GM19324 (cell line): ENCODE measurements around the gene UGT1A3.
"Not testable (repeated sequence)": the region's sequence is repeated elsewhere in the genome, so short reads cannot be mapped to it uniquely, and the experiment has no call there.

Experiments
- ATAC-seq: cut with Tn5 transposase; IDR thresholded peaks from one replicate; pipeline ENCODE4 v1.9.1; 2021; ENCODE audit warnings: mild to moderate bottlenecking, moderate library complexity; ENCODE audit not compliant: unreplicated experiment, low FRiP score

Gene UGT1A3

DNA sequence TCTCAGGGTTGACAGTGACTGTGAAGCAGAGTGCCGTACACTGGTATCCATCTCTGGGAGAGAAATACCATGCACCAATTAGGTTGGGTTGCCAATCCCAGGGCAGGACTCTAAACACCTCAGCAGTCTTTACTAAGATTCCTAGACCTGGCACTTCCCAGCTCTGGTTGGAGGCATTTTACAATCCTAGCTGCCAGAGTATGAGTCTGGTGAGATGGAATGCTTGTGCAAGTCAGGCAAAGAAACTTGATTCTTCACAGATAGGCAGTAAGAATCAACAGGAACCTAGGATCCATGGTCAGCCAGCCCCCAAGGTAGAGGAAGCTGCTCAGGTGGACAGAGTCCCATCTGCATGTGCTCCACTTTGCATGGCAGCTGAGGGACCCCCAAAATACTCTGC lies 22.1 kb upstream of the UGT1A3 start:
- ATAC-seq: no peak

DNA sequence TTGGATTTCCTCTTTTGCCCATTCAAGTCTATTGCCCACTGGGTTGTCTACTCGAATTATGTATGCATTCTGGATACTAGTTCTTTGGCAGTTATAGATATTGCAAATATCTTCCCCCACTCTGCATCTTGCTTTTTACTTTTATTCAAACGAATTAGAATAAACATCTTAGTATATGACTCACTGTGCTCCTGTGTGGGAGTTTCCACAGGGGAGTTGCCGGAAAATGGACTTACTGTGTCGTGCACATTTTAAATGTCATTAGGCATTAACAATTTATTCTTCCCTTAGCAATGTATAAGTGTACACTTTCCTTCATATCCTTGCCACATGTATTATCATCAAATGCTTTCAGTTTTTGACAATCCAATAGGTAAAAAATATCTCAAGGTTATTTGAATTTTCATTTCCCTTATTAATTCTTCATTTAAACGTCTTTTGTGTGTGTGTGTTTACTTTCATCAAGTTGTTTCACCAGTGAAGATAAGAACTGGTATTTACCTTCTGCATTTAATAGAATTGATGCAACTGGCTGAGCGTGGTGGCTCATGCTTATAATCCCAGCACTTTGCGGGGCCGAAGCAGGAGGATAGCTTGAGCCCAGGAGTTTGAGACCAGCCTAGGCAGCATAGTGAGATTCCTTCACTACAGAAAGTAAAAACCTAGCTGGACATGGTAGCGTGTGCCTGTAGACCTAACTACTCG lies 20.8 kb upstream of the UGT1A3 start:
- ATAC-seq: no peak

GRCh38 chr2:233708942-233709341 lies 19.9 kb upstream of the UGT1A3 start:
- no peak for ATAC-seq

GRCh38 chr2:233711312-233712008 lies 17.4 kb upstream of the UGT1A3 start:
- no peak for ATAC-seq

DNA sequence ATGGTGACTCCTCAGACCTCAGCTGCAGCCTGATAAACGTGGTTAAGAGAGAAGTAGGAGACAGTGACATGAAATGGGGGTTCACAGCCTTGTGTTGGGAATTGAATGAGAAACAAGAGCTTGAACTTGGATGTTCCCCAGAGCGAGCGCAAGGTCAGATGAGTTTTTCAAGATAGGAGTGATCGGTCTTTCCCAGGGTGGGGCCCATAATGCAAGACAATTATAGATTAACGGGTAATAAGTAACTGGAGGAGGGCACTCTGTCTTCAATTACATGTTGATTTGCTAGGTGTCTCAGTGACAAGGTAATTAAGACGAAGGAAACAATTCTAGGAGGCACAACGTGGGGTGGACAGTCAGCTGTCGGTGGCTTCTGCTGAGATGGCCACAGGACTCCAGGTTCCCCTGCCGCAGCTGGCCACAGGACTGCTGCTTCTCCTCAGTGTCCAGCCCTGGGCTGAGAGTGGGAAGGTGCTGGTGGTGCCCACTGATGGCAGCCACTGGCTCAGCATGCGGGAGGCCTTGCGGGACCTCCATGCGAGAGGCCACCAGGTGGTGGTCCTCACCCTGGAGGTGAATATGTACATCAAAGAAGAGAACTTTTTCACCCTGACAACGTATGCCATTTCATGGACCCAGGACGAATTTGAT lies 16.1 kb upstream of the UGT1A3 start, which contains the start of gene UGT1A5:
TSS of gene UGT1A5 (plus strand) at position 297 of the 651 bp plus-strand sequence. CDS start at position 382, 85 bp downstream.
- no peak for ATAC-seq

- no peak for ATAC-seq
These were observed 15.6 kb upstream of the UGT1A3 start for GRCh38 chr2:233713262-233713615.

DNA sequence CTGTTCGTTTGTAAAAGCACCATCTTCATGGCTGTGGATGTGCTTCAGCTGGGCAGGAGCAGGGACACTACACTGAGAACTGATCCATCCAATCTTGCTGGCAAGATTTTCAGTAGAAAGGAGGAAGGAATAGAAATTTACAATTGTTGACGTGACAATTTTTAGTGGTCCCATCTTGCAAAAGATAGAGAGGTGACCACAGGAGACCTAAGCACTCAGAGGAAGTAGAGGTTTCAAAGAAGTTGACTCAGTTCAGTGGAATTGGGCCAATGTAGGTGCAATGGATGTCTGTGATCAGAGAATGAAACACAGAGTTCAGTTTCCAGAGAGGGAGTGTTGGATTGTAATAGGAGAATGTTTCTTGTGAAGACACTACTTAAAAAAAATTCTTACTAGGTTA lies 14.7 kb upstream of the UGT1A3 start:
- ATAC-seq: no peak

DNA sequence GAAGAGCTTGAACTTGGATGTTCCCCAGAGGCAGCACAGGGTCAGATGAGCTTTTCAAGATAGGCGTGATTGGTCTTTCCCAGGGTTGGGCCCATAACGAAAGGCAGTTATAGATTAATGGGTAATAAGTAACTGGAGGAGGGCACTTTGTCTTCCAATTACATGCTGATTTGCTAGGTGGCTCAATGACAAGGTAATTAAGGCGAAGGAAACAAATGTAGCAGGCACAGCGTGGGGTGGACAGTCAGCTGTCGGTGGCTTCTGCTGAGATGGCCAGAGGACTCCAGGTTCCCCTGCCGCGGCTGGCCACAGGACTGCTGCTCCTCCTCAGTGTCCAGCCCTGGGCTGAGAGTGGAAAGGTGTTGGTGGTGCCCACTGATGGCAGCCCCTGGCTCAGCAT lies 10.3 kb upstream of the UGT1A3 start, which contains the start of gene UGT1A4:
TSS of gene UGT1A4 (plus strand) at position 185 of the 400 bp plus-strand sequence. CDS start at position 270, 85 bp downstream.
- no peak for ATAC-seq

GRCh38 chr2:233736868-233737653 lies 8.2 kb downstream of the UGT1A3 start:
- not testable (repeated sequence) for ATAC-seq

DNA sequence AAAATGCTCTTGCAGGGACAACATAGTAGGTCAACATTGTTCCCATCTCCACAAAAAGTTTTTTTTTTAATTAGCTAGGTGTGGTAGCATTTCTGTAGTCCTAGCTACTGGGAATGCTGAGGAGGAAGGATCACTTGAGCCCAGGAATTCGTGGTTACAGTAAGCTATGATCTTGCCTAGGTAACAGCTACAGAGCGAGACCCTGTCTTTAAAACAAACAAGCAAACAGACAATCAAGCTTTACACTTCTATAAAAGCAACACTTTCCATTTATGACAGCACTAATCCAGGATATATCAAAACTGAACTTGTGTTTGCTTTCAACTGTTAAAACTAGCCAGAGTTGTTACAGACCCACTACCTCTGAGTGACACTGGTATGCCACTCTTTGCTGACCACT lies 12.0 kb downstream of the UGT1A3 start:
- ATAC-seq: no peak

DNA sequence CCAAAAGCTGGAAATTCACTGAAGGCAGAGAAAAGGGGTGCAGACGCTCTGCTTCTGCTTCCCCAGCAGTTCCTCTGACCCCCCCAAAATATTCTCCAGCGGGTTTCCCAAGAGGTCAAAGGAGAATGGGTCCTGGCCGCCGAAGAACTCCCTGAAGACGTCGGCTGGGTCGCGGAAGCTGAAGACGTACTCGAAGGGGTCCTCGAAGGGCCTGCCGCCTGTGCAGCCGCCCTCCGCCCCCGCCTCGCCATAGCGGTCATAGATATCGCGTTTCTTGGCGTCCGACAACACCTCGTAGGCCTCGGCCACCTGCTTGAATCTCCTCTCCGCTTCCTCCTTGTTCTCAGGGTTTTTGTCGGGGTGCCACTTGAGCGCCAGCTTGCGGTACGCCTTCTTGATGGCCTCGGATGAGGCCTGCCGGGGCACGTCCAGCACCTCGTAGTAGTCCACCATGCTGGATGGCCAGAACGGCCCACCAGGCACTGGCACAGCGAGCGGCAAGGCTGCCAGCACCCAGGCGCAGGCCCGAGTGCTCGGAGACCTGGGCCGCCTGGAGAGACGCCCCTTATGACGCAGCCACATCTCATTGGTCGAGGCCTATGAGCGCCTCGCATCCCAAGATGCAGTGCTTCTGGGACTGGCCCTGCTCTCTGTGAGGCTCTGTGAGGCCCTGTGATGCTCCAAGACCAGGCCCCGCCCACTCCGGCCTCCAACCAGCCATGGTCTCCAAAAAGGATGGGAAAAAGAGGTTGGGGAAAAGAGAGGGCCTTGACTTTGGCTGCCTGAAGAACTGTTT lies 14.8 kb downstream of the UGT1A3 start:
- no peak for ATAC-seq

DNA sequence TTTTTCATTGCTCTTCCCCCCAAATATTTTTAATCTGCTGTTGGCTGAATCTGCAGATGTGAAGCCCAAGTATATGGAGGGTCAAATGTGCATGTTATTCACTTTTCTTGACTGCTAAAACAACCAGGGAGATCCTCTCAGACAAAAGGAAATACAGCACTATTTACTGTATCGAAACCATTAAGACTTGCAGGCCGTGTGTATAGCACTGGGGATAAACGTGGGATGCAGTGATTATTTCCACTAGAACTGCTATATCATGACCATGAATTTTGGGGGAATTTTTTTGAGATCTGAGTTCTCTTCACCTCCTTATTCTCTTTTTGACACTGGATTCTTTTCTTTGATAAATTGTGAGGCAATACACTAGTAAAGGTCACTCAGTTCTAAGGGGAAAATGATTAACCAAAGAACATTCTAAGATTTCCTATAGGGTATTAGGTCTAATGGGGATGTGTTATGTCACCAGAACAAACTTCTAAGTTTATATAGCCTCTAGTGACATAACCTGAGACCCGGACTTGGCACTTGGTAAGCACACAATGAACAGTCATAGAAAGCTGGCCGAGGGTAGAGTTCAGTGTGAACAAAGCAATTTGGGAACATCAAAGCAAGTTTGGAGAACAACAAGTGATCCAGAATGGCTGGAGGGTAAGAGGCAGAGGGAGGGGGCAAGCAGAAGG lies 16.4 kb downstream of the UGT1A3 start:
- ATAC-seq: no peak

DNA sequence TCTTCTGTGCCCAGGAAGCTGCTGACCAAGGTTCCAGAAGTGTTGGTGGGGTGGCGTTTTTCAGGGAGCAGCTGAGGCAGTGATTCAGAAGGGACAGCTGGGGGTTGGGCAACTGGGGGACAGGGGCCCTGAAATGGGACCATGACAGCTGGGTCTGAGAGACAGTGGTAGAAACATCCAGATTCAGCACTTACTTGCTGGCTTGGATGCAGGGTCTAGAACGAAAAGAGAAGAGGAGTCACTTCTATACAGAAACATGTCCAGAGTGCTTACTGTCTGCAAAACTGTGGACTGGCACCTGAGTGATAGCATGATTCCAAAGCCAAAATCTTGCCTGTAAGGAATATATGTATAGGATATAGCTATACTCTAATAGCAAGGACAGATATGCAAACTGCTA lies 17.0 kb downstream of the UGT1A3 start:
- not testable (repeated sequence) for ATAC-seq

GRCh38 chr2:233746475-233747282 lies 17.8 kb downstream of the UGT1A3 start:
- no peak for ATAC-seq

- no peak for ATAC-seq
These were observed 18.4 kb downstream of the UGT1A3 start for GRCh38 chr2:233747283-233747544.

DNA sequence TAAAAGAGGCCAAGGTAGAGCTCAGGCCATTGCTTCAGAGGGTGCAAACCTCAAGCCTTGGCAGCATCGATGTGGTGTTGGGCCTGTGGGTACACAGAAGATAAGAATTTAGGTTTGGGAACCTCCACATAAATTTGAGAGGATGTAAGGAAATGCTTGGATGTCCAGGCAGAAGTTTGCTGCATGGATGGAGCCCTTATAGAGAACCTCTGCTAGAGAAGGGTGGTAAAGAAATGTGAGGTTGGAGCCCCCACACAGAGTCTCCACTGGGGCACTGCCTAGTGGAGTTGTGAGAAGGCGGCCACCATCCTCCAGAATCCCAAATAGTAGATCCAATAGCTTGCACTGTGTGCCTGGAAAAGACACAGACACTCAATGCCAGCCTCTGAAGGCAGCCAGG lies 21.8 kb downstream of the UGT1A3 start:
- ATAC-seq: not testable (repeated sequence)

GRCh38 chr2:233751212-233752009 lies 22.6 kb downstream of the UGT1A3 start:
- not testable (repeated sequence) for ATAC-seq
